HG03135 (cell line): Measurements from ENCODE around the gene NDUFV1.
"Not testable (repeated sequence)": the region's sequence is repeated elsewhere in the genome, so short reads cannot be mapped to it uniquely, and the experiment has no call there.

Experiments
- ATAC-seq: cut with Tn5 transposase; IDR thresholded peaks from one replicate; pipeline ENCODE4 v1.9.1; 2021; ENCODE audit warnings: mild to moderate bottlenecking, moderate library complexity; ENCODE audit not compliant: unreplicated experiment

NDUFV1 gene

DNA sequence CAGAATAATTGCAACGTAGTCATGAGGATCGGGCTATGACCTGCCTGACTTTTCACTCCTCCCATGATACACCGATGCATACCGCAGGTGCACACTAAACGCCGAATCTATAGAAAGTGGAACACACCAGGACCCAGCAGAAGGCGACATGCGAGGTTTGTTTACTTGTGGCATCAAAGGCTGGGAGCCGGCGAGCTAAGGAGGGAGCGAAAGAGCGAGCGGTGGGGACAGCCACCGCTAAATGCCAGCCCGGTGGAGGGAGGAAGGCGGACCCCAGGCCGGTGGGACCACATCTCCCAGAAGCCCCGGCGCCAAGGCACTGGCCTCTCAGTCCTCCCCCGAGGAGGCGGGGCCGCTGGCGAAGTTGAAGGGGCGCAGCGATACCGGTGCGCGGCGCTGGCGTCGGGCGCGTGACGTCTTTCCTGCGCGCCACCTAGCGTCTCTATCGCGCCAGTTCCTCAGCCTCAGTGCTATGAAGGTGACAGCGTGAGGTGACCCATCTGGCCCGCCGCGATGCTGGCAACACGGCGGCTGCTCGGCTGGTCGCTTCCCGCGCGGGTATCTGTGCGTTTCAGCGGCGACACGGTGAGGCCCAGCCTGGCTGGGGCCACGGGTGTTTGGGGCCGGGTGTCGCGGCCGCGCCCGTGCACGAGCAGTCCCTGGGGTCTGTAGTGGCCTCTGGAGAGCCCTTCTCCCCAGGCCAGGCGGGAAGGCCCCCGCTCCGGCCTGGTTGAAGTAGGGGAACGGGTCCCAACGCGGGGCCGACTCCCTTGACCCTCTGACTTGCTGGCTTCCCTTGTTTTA lies at the start of gene NDUFV1:
Gene NDUFV1, plus strand, starts transcription at position 445 of the 804 bp plus-strand sequence. Its CDS starts 69 bp downstream, at position 514.
- ATAC-seq: peak; percentile 96

- ATAC-seq: peak; percentile 44
Observed at GRCh38 chr11:67558084-67558772, 48.5 kb upstream of the NDUFV1 start.

DNA sequence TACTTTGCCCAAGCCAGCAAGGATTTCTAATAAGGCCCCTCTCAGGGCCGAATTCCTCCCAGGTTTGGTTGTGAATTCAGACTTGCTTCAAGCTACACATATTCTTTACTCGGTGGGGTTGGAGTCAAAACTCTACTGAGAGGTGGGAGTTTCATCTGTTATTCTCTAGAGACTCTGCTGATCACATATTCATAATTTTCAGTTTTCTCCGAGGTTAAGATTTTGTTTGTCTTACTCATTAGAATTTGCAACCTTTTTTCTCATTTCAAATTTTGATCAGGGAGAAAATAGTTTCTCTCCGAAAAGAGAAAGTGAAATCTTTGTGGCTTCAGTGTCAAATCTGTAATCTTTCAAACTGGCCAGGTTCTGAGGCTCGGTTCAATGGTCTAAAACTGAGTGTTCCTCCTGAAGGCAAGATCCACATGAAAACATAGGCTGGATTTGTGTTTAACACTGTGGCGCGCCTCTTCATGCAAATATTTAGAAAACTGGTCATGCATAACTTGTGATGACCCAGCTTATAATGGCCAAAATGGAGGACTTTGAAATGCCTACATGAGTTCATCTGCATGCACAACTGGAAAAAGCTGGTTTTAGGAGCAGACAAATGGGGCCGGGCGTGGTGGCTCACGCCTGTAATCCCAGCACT lies 44.6 kb upstream of the NDUFV1 start:
- peak; percentile 60 for ATAC-seq

GRCh38 chr11:67562963-67563704 lies 43.6 kb upstream of the NDUFV1 start:
- no peak for ATAC-seq

DNA sequence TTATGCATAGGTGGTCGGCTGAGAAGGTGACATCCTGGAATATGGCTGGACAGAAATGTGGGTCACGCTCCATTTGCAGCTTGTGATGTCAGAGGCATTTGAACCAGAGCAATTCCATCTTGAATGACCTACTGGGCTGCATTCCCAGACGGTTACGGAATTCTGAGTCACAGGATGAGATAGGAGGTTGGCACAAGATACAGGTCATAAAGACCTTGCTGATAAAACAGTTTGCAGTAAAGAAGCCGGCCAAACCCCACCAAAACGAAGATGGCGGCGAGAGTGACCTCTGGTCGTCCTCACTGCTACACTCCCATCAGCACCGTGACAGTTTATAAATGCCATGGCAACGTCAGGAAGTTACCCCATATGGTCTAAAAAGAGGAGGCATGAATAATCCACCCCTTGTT lies 43.0 kb upstream of the NDUFV1 start:
- ATAC-seq: not testable (repeated sequence)

DNA sequence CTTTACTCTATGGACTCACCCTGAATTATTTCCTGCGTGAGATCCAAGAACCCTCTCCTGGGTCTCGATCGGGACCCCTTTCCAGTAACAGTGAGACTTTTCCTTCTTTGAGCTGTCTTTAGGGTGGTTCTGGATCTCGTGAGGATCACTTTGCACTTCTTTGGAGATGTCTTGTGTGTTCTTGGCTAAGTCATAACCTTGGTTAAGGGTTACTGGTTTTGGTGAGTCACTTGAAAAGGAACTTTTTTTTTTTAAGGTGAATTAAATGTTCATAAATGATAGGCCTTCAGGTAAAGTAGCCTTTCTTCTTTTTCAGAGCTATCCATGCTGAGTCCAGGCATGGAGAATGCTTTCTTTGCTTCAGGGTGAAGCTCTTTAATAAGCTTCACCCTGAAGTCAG lies 42.5 kb upstream of the NDUFV1 start:
- ATAC-seq: no peak

- no peak for ATAC-seq
Observed at GRCh38 chr11:67571443-67571842, 35.3 kb upstream of the NDUFV1 start.

GRCh38 chr11:67572305-67572704 lies 34.4 kb upstream of the NDUFV1 start:
- no peak for ATAC-seq

GRCh38 chr11:67572747-67573419 lies 33.9 kb upstream of the NDUFV1 start:
- ATAC-seq: no peak

GRCh38 chr11:67574938-67575337 lies 31.8 kb upstream of the NDUFV1 start:
- ATAC-seq: no peak

- ATAC-seq: no peak
Observed at GRCh38 chr11:67576735-67577475, 29.8 kb upstream of the NDUFV1 start.

- no peak for ATAC-seq
Observed at GRCh38 chr11:67577951-67578350, 28.8 kb upstream of the NDUFV1 start.

DNA sequence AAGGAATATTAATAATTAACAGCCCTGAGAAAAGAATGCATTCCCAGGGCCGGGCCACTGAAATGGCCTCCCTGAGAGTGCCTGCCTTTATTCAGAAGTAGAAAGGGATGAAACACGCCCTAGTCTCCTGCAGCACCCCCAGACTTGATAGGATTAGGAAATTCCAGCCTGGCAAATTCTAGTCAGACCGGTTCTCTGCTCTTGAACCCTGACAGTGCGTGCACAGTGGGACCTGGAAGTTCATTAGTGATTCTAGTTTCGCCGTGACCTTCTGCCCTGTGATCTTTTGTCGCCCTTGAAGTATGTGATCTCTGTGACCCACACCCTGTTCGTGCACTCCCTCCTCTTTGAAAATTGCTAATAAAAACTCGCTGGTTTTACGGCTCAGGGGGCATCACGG lies 25.3 kb upstream of the NDUFV1 start:
- ATAC-seq: no peak

- no peak for ATAC-seq
Observed at GRCh38 chr11:67582011-67582410, 24.7 kb upstream of the NDUFV1 start.

GRCh38 chr11:67583247-67584204 lies 23.2 kb upstream of the NDUFV1 start, which contains the start of gene GSTP1:
Gene GSTP1, plus strand, starts transcription at chr11:67583812. Its CDS starts 32 bp downstream, at chr11:67583844.
- ATAC-seq: peak; percentile 71

DNA sequence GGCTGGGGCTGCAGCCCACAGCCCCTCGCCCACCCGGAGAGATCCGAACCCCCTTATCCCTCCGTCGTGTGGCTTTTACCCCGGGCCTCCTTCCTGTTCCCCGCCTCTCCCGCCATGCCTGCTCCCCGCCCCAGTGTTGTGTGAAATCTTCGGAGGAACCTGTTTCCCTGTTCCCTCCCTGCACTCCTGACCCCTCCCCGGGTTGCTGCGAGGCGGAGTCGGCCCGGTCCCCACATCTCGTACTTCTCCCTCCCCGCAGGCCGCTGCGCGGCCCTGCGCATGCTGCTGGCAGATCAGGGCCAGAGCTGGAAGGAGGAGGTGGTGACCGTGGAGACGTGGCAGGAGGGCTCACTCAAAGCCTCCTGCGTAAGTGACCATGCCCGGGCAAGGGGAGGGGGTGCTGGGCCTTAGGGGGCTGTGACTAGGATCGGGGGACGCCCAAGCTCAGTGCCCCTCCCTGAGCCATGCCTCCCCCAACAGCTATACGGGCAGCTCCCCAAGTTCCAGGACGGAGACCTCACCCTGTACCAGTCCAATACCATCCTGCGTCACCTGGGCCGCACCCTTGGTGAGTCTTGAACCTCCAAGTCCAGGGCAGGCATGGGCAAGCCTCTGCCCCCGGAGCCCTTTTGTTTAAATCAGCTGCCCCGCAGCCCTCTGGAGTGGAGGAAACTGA lies 22.4 kb upstream of the NDUFV1 start:
- ATAC-seq: no peak

GRCh38 chr11:67584881-67585873 lies 21.6 kb upstream of the NDUFV1 start:
- no peak for ATAC-seq
